ENCODE results near the gene CRKL. TPM values are rescaled to one million over a fixed set of nuclear protein-coding genes. Genes with fewer than 3 reads are reported as not detected.

CRKL gene
- total RNA-seq, 1 experiment from 2014 or later = 35.4 TPM

DNA sequence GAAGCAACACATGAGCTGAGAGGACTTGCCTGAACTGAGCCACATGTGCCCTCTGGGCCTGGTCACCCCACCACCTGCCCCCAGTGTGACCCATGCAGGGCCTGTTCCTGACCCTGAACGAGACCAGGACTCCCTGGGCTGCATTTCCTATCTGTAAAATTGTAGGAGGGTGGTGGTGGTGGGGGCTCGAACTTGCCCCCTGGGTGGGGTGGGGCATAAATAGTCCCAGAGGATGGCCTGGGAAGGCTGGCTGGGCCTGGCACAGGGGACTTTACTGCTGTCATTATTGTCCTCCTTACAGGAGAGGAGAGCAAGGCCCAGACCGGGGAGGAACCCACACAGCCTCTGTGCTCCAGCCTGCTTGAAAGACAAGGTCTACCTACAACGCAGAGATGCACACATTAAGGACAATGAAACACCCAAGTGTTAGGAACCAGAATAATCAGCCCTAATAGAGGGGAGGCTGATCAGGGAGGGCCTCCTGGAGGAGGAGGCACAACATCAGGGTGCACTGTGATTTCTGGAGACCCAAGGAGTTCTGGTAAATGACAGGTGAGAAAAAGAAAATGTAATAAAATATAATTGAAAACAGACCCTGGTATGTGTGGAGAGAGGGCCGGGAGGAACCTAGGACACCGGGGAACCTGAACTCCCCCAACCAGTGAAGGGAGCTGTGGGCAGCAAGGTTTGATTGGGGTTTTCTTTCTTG is 47.0 kb downstream of the CRKL start:
- Histone ChIP-seq H3K9me3 (ENCODE audit: low read length) (no peaks in the 10 kb centered on the region), H3K9me2 (replicated peaks; ENCODE audit: low read length) (no peaks in the 10 kb centered on the region), H2AFZ (ENCODE audit: low read length) (no peak overlapping the region), H3K4me3 (ENCODE audit: low read length) (no peak overlapping the region), H3K4me2 (ENCODE audit: low read length) (no peak overlapping the region), H3K27me3 (ENCODE audit: low read length) (no peaks in the 10 kb centered on the region), H3F3A (ENCODE audit: low read length, unreplicated experiment) (no peaks in the 10 kb centered on the region), H3K27ac (ENCODE audit: low read length) (no peak overlapping the region), H4K20me1 (ENCODE audit: low read length) (no peaks in the 10 kb centered on the region), H3K79me2 (ENCODE audit: low read length) (no peaks in the 10 kb centered on the region), H3K36me3 (ENCODE audit: low read depth, low read length) (no peaks in the 10 kb centered on the region), H3K4me1 (ENCODE audit: insufficient read depth, low read length) (no peaks in the 10 kb centered on the region), H3K9ac (ENCODE audit: low read length) (no peak overlapping the region)
- POLR2A ChIA-PET (ENCODE audit: unreplicated experiment) = no interaction called here
- BruUV-seq (replicated peaks) = no TSS peak
- intact Hi-C loops (cut with micrococcal nuclease) = no loop called here
- DNase-seq (no peak), ATAC-seq (no peak)
- TF ChIP-seq, protein P1, sequence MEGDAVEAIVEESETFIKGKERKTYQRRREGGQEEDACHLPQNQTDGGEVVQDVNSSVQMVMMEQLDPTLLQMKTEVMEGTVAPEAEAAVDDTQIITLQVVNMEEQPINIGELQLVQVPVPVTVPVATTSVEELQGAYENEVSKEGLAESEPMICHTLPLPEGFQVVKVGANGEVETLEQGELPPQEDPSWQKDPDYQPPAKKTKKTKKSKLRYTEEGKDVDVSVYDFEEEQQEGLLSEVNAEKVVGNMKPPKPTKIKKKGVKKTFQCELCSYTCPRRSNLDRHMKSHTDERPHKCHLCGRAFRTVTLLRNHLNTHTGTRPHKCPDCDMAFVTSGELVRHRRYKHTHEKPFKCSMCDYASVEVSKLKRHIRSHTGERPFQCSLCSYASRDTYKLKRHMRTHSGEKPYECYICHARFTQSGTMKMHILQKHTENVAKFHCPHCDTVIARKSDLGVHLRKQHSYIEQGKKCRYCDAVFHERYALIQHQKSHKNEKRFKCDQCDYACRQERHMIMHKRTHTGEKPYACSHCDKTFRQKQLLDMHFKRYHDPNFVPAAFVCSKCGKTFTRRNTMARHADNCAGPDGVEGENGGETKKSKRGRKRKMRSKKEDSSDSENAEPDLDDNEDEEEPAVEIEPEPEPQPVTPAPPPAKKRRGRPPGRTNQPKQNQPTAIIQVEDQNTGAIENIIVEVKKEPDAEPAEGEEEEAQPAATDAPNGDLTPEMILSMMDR (conservative IDR thresholded peaks at IDR 0.05; ENCODE audit: low read depth, low read length) = no peak
- TF ChIP-seq EZH2 (IDR thresholded peaks at IDR 0.05; ENCODE audit: low read length, unreplicated experiment) (no peak), EZH2phosphoT487 (IDR thresholded peaks at IDR 0.05; ENCODE audit: borderline replicate concordance, low read length) (no peak)
- CTCF ChIA-PET = interaction anchor here (0.5 kb wide), 1 partner anchor 35 kb away, joined by 3 read pairs; no protein-coding TSS in a partner anchor

DNA sequence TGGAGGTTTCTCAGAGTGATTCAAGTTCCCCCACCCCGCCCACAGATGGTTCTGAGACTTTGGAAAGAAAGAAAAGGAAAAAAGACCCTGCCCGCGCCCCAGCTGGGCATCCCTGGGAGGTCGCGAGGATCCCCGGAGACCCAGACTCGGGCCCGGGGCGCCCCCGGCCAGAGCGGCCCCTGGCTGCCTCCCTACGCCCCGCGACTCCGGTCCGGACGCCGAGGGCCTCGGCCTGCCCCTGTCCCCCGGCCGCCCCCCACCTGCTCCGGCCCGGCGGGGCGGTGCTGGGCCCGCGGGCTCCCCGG is 47.5 kb downstream of the CRKL start:
- H3K4me1 ChIP-seq (ENCODE audit: insufficient read depth, low read length) = no peaks in the 10 kb centered on the region
- no peak overlapping the region for H3K4me2 ChIP-seq (ENCODE audit: low read length)
- DNase-seq (no peak), ATAC-seq (no peak)
- ChIA-PET CTCF (interaction anchor here (0.5 kb wide), 1 partner anchor 36 kb away, joined by 3 read pairs; no protein-coding TSS in a partner anchor), POLR2A (ENCODE audit: unreplicated experiment) (no interaction called here)
- no peak overlapping the region for H3K9ac ChIP-seq (ENCODE audit: low read length)
- no peaks in the 10 kb centered on the region for H3F3A ChIP-seq (ENCODE audit: low read length, unreplicated experiment)
- H4K20me1 ChIP-seq (ENCODE audit: low read length) = no peaks in the 10 kb centered on the region
- no peak overlapping the region for H2AFZ ChIP-seq (ENCODE audit: low read length)
- intact Hi-C loops (cut with micrococcal nuclease) = no loop called here
- no peaks in the 10 kb centered on the region for H3K79me2 ChIP-seq (ENCODE audit: low read length)
- BruUV-seq (replicated peaks) = no TSS peak
- H3K36me3 ChIP-seq (ENCODE audit: low read depth, low read length) = no peaks in the 10 kb centered on the region
- no peak for TF ChIP-seq EZH2 (IDR thresholded peaks at IDR 0.05; ENCODE audit: low read length, unreplicated experiment)
- TF ChIP-seq, protein P1 (conservative IDR thresholded peaks at IDR 0.05; ENCODE audit: low read depth, low read length) = no peak
- TF ChIP-seq EZH2phosphoT487 (IDR thresholded peaks at IDR 0.05; ENCODE audit: borderline replicate concordance, low read length) = no peak
- no peaks in the 10 kb centered on the region for H3K9me2 ChIP-seq (replicated peaks; ENCODE audit: low read length)
- no peak overlapping the region for H3K4me3 ChIP-seq (ENCODE audit: low read length)
- no peaks in the 10 kb centered on the region for H3K9me3 ChIP-seq (ENCODE audit: low read length)
- H3K27me3 ChIP-seq (ENCODE audit: low read length) = no peaks in the 10 kb centered on the region
- H3K27ac ChIP-seq (ENCODE audit: low read length) = no peak overlapping the region

DNA sequence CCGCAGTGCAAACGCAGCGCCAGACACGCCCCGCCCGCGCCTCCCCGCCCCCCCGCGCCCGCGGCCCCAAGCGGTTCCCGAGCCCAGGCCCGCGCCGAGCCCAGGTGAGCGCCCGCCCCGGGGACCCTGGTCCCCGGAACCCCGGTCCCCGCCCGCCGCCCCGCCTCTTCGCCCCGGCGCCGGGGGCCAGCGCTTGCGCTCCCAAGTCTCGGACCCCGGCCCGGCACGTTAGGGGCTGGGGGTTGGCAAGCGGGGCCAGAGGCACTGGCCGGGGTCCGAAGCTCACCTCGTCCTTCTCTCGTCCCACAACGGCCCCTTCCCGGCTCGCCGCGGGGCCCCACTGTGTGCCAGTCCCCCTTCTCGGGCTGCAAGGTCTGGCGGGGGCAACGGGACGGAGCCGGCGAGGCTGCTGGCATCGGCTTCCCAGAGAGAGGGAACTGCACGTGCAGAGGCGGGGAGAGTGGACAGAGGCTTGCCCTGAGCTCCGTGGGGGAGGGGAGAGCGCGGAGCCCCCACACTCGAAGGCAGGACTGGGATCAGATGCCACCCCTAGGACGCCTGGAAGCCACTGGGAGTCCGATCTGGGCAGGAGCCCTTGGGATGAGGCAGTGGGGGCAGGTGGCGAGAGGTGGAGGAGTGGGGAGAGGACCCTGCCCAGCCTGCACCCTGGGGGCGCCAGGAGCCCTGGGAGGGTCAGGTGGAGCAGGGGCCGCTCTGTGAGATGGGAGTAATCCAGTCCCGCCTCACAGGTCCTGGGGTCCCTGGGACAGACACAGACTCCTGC is 48.1 kb downstream of the CRKL start:
- Histone ChIP-seq H3K79me2 (ENCODE audit: low read length) (no peaks in the 10 kb centered on the region), H3K4me2 (ENCODE audit: low read length) (no peak overlapping the region), H3K9ac (ENCODE audit: low read length) (no peak overlapping the region), H4K20me1 (ENCODE audit: low read length) (no peaks in the 10 kb centered on the region), H3K36me3 (ENCODE audit: low read depth, low read length) (no peaks in the 10 kb centered on the region), H3K27me3 (ENCODE audit: low read length) (no peaks in the 10 kb centered on the region), H3K4me1 (ENCODE audit: insufficient read depth, low read length) (no peaks in the 10 kb centered on the region), H3K9me2 (replicated peaks; ENCODE audit: low read length) (no peaks in the 10 kb centered on the region), H2AFZ (ENCODE audit: low read length) (no peak overlapping the region), H3K4me3 (ENCODE audit: low read length) (no peak overlapping the region), H3K27ac (ENCODE audit: low read length) (no peak overlapping the region), H3F3A (ENCODE audit: low read length, unreplicated experiment) (no peaks in the 10 kb centered on the region), H3K9me3 (ENCODE audit: low read length) (no peaks in the 10 kb centered on the region)
- ChIA-PET POLR2A (ENCODE audit: unreplicated experiment) (no interaction called here), CTCF (interaction anchor here (0.5 kb wide), 1 partner anchor 36 kb away, joined by 3 read pairs; no protein-coding TSS in a partner anchor)
- no peak for ATAC-seq
- no TSS peak for BruUV-seq (replicated peaks)
- TF ChIP-seq EZH2phosphoT487 (IDR thresholded peaks at IDR 0.05; ENCODE audit: borderline replicate concordance, low read length) (no peak), EZH2 (IDR thresholded peaks at IDR 0.05; ENCODE audit: low read length, unreplicated experiment) (no peak)
- TF ChIP-seq, protein P1 (conservative IDR thresholded peaks at IDR 0.05; ENCODE audit: low read depth, low read length) = no peak
- intact Hi-C loops (cut with micrococcal nuclease) = no loop called here
- DNase-seq = no peak
